Stimulated activated CD4-positive, alpha-beta T cell treated with anti-CD3 and anti-CD28 coated beads, Interleukin-1b, Interleukin-23, amount 100 ng/mL, for 48 hours (primary cell): Measurements from ENCODE around the gene CLSTN2.

ENCODE experiments used
- DNase-seq: peaks from one replicate; pipeline ENCODE4 v3.0.0-alpha.2; 2020

CLSTN2 gene

GRCh38 chr3:140053794-140054193 lies 118.8 kb downstream of the CLSTN2 start:
- no peak for DNase-seq

GRCh38 chr3:140055092-140055791 lies 120.3 kb downstream of the CLSTN2 start:
- no peak for DNase-seq

GRCh38 chr3:140056047-140056446 lies 121.1 kb downstream of the CLSTN2 start:
- DNase-seq, result no peak

GRCh38 chr3:140061211-140061610 lies 126.2 kb downstream of the CLSTN2 start:
- DNase-seq, result no peak

- DNase-seq, result no peak
Observed at GRCh38 chr3:140062461-140062860, 127.5 kb downstream of the CLSTN2 start.

GRCh38 chr3:140067487-140067886 lies 132.5 kb downstream of the CLSTN2 start:
- DNase-seq, result no peak

- DNase-seq, result no peak
Observed at GRCh38 chr3:140068494-140069017, 133.6 kb downstream of the CLSTN2 start.

GRCh38 chr3:140073278-140074045 lies 138.5 kb downstream of the CLSTN2 start:
- no peak for DNase-seq

GRCh38 chr3:140076552-140076951 lies 141.6 kb downstream of the CLSTN2 start:
- no peak for DNase-seq

- DNase-seq, result no peak
Observed at GRCh38 chr3:140077406-140077805, 142.4 kb downstream of the CLSTN2 start.

- DNase-seq, result no peak
Observed at GRCh38 chr3:140078343-140078742, 143.4 kb downstream of the CLSTN2 start.

GRCh38 chr3:140078940-140079339 lies 144.0 kb downstream of the CLSTN2 start:
- DNase-seq, result no peak

GRCh38 chr3:140081887-140082286 lies 146.9 kb downstream of the CLSTN2 start:
- DNase-seq, result no peak

GRCh38 chr3:140085001-140085400 lies 150.0 kb downstream of the CLSTN2 start:
- DNase-seq, result no peak

GRCh38 chr3:140086642-140087041 lies 151.7 kb downstream of the CLSTN2 start:
- DNase-seq, result no peak

- no peak for DNase-seq
Observed at GRCh38 chr3:140088058-140088457, 153.1 kb downstream of the CLSTN2 start.

- no peak for DNase-seq
Observed at GRCh38 chr3:140088513-140088912, 153.5 kb downstream of the CLSTN2 start.

GRCh38 chr3:140089403-140090072 lies 154.6 kb downstream of the CLSTN2 start:
- DNase-seq, result no peak

GRCh38 chr3:140091143-140091542 lies 156.2 kb downstream of the CLSTN2 start:
- DNase-seq, result no peak

- no peak for DNase-seq
Observed at GRCh38 chr3:140092848-140093536, 158.0 kb downstream of the CLSTN2 start.

- no peak for DNase-seq
Observed at GRCh38 chr3:140093742-140094141, 158.8 kb downstream of the CLSTN2 start.

- DNase-seq, result no peak
Observed at GRCh38 chr3:140094487-140094886, 159.5 kb downstream of the CLSTN2 start.

GRCh38 chr3:140096037-140096436 lies 161.1 kb downstream of the CLSTN2 start:
- DNase-seq, result no peak
